GM19452 (cell line): Measurements from ENCODE around the gene NOS3.
"Not testable (repeated sequence)": the region's sequence is repeated elsewhere in the genome, so short reads cannot be mapped to it uniquely, and the experiment has no call there.

Experiments
- ATAC-seq: cut with Tn5 transposase; IDR thresholded peaks from one replicate; pipeline ENCODE4 v1.9.1; 2021; ENCODE audit not compliant: unreplicated experiment

The NOS3 gene

DNA sequence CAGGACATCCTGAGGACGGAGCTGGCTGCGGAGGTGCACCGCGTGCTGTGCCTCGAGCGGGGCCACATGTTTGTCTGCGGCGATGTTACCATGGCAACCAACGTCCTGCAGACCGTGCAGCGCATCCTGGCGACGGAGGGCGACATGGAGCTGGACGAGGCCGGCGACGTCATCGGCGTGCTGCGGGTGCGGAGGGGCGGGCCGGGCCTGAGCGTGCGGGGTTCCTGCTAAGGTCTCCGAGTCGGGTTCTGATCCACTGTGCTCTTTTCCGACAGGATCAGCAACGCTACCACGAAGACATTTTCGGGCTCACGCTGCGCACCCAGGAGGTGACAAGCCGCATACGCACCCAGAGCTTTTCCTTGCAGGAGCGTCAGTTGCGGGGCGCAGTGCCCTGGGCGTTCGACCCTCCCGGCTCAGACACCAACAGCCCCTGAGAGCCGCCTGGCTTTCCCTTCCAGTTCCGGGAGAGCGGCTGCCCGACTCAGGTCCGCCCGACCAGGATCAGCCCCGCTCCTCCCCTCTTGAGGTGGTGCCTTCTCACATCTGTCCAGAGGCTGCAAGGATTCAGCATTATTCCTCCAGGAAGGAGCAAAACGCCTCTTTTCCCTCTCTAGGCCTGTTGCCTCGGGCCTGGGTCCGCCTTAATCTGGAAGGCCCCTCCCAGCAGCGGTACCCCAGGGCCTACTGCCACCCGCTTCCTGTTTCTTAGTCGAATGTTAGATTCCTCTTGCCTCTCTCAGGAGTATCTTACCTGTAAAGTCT is 23.1 kb downstream of the NOS3 start:
- ATAC-seq = no peak

DNA sequence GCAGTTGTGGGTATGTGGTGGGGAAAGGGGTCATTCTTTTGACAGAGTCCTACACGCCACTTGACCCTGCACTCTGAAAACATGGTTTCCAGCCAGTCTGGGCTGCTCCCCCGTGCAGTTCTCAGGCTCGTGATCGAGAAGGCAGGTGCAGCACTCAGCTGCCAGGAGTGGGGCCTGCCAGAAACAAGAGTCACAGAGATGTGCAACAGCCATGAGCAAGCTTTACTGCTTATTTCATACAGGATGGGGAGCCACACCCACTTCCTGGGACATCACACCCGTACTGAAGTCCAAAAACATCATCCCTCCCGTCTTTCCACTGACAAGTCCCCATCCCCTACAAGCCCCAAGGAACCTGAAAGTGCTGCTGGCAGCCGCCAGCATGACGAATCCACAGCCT is 24.1 kb downstream of the NOS3 start:
- ATAC-seq = no peak

DNA sequence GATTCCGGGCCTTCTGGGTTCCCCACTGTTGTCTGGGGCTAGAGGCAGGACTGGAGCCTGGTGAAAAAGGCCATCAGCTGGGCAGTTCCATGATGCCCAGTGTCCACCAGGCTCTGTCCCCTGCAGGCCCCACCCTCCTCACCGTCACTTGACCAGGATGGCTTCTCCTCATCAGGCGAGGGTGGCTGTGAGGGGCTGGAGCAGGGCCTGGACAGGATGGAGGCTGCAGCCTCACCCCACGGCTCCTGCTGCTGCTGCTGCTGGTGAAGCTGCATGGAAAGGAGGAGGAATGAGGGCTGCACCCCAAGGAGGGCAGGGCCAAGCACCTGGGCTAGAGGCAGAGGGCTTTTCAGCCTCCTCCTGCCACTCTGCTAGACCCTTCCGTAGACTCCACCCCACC is 25.1 kb downstream of the NOS3 start:
- no peak for ATAC-seq

DNA sequence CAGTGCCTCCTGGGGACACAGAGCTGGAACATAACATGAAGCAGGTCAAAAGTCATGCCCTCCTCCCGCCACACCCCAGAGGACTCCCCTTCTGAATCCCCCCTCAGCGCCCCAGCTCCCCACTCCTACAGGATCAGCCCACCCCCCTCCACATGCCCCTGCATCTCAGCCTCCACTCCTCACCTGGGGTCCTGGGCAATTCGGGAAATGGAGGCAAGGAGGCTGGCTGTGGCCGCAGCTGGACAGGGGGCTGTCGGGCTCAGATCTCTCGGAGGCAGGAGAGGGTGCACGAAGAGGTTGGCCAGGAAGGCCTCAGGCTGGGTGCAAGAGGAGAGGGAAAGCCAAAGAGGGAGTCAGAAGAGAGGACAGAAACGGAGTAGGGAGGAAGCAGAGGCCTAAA is 25.7 kb downstream of the NOS3 start:
- ATAC-seq = no peak

DNA sequence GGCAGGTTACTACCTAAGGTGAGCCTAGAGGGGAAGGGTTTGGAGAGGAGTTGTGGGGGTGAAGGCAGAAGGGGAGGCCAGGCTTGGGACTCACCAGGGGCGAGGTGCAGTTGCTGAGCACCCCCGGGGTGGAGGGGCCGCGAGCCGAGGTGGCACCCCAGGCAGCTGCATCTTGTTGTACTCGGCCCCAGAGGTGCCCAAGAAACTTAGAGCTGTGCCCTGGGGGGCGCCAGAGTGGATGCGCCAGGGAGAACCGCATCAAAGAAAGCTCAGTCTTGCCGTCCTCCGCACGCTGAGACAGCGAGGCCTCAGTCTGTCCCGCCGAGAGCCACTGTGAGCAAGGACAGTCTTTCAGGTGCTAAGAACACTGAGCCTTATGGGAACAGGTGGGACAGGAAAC is 26.1 kb downstream of the NOS3 start:
- ATAC-seq = no peak

DNA sequence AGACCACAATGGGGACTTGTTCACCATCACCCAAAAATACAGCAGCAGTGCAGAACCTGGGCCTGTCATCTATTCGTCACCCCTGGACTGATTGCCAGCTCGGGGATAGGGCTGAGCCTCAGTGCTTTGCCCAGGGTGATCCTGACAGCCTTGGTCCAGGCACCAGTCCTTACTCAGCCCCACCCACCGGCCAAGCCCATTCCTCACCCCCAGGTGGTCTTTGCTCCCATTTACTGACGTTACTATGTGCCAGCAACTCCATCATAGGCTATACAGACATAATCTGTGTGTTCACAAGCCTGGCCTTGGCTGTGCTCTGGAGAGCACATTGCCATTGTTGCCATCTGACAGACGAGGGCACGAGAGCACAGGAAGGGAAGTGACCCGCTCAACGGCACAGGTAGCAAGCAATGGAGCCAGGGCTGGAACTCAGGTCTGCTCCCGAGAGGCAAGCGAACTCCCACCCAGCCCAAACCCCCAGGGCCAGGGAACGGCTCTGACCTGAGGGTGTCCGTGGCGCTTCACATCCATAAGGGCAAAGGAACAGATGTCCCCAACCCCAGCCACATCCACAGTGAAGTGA is 26.6 kb downstream of the NOS3 start:
- ATAC-seq = no peak

DNA sequence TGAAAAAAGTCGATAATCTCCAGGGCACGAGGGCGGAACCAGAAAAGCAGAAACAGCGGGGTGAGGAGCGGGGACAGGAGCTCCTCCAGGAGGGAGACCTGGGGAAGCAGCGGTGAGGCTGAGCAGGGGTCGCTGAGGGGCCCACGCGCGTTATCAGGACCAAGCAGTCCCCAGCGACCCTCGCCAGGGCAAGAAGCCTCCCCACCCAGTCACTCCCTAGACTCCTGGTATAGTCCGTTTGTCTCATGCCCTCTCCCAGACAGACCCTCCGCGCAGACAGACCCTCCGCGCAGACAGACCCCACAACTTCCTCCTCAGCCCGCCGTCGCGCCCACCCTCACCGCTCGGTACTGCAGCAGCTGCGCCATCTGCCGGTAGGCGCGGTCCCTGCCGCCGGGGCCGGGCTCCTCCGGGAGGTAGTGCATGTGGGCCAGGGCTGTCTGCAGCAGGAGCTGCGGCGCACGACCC is 27.2 kb downstream of the NOS3 start:
- ATAC-seq = no peak

DNA sequence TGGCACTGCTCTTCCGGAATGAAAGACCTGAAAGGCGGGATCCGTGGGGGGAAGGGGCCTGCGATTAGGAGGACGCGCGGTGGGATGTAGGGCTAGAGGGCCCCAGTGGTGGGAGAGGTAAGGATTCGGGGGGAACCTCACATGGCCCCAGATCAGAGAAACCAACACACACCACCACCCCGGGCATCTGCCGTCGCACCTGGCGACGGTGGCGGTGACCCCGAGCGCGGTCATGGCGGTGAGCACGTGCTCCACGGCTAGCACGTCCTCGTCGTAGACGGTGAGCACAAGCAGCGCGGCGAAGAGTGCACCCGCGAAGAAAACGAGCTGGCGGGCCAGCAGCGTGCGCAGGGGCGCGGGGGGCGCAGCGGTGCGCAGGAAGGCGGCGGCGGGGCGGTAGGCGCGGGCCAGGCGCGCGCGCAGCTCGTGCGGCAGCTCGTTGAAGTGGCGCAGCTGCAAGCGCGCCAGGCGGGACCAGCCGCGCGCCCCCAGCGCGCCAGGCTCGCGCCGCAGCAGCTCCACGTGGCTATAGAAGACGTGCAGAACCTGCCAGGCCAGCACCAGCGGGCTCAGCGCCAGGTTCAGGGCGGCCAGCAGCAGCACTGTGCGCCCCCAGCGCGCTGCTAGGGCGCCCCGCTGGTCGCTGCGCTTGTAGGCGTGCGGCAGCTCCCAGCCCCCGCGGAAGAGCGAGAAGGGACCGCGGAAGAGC is 27.8 kb downstream of the NOS3 start:
- no peak for ATAC-seq

DNA sequence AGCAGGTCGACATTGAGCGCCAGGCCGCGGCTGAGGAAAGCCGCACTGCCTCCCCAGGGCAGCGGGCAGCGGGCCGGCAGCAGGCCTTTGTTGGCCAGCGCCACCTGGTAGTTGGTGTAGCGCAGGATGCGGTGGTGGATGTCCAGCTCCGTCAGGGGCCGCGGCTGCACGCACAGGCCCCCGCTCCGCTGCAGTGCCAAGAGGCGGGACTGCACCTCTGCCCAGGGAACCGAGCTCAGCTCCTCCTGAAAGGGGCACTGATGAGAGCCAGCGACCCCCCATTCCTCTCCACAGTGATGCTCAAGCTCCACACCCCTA is 28.3 kb downstream of the NOS3 start:
- no peak for ATAC-seq

DNA sequence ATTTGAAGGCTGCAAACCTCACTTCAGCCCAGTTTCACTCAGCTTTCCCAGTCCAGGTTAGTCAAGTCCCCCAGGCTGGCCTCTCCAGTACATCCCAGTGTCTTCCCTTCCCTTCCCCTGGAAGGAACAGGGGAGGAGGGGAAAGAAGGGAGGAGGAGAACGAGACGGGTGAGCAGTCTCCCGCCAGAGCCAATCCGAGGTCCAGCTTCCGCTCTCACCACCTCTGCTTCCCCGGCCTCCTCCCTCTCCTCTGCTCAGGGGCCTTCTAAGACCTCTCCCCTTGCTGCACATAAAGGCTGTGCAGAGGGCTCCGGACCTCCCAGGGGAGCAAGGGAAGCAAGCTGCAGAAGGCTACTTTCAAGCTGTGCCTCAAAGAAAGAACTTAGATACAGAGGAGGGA is 29.4 kb downstream of the NOS3 start:
- ATAC-seq = no peak

DNA sequence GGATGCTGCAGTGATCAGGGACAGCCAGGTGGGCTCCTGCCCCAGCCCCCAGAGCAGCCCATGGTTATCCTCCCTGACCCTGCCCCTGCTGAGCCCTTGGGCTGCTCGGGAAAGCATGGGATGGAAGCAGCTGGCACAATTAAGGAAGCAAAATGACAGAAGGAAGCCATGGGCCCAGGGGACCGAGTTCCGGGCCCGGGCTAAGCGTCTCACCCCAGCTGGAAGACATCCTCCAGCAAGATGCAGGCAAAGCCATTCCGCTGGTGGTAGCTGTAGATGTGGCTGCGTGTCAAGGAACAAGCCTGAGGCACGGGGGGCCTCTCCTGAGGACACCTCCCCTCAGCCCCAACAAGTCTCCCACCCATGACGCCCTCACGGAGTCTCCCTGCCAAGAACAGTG is 32.4 kb downstream of the NOS3 start:
- no peak for ATAC-seq

DNA sequence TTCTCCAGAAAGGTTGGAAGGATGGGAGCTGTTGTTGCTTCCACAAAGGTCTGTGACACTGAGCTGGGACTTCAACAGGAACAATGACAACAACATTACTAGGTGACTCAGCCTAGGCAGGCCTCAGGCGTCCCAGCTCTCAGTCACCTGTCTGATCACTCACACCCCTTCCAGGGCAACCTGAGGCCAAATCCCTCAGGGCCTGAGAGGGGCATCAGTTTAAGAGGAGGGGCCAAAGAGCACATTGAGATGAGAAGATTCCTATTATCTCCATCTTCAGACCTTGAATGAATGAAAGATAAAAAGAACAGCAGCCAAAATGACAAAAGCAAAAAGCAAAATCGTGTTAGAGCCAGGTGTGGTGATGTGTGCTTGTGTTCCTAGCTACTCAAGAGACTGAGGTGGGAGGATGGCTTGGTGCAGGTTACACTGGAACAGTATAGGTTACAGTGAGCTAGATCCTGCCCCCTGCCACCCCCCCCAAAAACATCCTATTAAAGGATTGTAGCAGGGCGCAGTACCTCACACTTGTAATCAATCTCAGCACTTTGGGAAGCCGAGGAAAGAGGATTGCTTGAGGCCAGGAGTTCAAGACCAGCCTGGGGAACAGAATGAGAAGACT is 33.7 kb downstream of the NOS3 start, which contains the start of gene ATG9B:
ATG9B (minus strand) TSS at position 60 of the 622 bp plus-strand sequence. CDS start 71 bp downstream, outside the sequence.
- ATAC-seq = no peak

DNA sequence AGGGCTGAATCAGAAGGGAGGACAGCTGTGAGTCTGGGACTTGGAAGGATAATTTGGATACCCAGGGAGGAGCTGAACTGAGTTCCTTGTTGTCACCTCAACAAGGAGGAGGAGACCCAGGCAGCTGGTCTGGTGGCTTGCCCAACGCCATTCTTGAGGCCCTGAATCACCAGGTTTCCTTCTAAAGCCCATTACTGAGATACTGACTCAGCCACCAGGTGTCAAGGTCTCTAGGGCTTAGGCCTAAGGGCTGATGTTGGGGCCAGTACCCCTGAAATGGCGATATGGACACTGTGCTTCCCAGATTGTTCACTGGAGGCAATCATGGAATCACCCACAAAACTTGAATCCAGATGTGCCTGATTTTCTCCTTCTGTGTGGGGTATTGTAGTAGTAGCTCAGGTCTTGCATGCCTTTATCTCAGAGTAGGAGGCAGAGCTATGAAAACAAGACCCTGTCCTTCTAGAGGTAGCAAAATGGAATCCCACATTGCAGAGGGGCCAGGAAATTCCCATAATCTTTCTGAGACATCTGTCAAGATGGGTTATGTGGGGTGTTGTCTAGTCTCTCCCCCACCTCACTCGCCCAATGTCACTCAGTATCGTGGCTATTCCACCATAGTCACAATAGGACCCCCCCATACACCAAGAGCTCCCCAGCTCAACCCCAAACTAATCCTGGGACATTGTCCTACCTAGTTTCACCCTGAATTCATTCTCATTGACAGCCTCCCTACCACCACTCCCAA is 35.3 kb downstream of the NOS3 start:
- ATAC-seq = no peak

DNA sequence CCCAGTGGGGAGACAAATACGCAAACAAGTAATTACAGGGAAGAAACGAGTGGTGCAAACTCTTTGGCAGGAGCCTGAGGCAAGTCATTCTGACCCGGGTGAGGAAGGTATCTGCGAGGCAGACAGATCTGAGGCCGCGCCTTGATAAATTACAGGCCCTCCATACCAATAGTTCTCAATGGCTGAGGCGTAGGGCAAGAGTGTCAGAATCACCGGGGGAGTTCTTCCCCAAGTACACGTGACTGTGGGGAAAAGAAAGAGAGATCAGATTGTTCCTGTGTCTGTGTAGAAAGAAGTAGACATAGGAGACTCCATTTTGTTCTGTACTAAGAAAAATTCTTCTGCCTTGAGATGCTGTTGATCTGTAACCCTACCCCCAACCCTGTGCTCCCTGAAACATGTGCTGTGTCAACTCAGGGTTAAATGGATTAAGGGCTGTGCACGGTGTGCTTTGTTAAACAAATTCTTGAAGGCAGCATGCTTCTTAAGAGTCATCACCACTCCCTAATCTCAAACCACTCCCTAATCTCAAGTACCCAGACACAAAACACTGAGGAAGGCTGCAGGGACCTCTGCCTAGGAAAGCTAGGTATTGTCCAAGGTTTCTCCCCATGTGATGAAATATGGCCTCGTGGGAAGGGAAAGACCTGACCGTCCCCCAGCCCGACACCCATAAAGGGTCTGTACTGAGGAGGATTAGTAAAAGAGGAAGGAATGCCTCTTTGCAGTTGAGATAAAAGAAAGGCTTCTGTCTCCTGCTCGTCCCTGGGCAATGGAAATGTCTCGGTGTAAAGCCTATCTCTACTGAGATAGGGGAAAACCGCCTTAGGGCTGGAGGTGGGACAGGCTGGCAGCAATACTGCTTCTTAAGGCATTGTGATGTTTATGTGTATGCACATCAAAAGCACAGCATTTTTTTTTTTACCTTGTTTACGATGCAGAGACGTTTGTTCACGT is 36.2 kb downstream of the NOS3 start:
- not testable (repeated sequence) for ATAC-seq

DNA sequence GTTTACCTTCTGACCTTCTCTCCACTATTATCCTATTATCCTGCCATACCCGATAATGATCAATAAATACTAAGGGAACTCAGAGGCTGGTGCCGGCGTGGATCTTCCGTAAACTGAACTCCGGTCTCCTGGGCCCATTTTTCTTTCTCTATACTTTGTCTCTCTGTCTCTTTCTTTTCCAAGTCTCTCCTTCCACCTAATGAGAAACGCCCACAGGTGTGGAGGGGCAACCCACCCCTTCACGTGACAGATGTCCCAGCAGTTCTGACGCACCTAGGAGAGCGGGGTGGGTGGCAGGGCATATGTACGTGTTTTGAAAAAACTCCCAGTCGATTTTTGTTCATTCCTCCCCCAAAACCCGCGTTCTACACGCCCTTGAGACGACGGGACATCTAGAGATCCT is 36.9 kb downstream of the NOS3 start:
- not testable (repeated sequence) for ATAC-seq

DNA sequence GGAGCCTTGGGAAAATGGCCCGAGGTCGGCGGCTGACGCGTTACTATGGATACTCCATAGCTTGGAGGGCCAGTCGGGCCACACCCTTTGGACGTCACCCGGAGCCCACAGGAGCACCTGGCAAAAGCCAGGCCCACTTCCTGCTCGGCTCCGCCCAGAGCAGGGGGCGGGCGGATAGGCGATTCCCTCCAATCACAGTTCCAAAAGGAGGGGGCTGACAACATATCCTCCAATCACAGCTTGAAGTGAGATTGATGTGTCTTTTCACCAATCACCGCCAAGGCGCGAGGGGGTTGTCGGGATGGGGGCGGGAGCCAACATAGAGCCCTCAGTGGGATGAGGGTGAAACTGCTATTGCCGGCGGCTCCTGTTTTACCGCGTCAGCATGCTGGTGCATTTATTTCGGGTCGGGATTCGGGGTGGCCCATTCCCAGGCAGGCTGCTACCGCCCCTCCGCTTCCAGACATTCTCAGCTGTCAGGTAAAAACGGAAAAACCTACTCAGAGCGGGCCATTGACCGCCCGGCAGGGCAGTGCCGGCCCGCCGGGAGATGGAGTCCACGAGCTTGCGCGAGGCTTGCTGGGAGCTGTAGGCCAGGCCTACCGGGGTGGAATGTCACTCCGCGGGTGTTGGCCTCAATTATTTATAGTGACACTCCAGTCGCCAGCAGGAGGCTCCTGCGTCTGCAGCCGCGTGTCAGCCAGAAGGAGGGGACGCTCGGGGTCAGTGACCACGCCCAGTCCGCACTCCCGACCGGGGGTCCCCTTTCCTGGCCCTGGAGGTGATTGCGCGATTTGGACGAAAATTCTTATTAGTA is 37.5 kb downstream of the NOS3 start, which contains the start of gene ABCB8:
ABCB8 (plus strand) TSS at position 320 of the 817 bp plus-strand sequence; CDS start at position 386, 66 bp downstream.
- peak; percentile 95 for ATAC-seq

DNA sequence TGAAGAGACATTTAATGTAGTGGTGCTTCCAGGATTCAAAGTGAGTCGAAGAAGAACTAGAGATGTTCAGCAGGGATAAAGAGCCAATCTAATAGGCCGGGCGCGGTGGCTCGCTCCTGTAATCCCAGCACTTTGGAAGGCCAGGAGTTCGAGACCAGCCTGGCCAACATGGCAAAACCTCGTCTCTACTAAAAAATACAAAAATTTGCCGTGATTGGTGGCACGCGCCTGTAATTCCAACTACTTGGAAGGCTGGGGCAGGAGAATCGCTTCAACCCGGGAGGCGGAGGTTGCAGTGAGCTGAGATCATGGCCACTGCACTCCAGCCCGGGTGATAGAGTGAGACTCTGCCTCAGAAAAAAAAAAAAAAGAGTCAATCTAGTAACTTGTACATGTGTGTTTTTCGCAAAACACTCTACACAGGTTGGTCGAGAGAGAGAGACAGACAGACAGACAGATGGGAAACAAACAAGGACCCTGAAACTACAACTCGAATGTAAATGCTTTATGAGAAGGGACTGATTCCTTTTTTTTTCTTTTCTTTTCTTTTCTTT is 38.2 kb downstream of the NOS3 start:
- no peak for ATAC-seq

DNA sequence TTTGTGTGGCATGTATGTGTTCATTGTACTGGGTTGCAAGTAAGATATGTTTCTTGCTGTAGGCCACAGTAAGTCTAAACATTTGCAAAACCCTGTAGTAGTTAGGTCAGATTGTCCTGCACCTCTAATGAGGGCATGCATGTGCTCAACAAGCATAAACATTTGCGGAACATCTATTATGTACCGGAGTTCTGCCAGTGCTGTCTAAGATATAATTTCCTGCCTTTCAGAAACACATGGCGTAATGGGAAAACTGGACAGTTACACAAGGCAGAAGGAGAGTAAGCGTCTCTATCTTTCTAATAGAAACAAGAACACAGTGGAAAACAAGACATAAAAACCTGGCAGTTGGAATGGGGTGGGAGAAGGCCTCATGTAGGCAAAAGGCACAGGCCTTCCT is 40.2 kb downstream of the NOS3 start:
- no peak for ATAC-seq
